ENCODE measurements around the gene BIN2. TPM values are rescaled to one million over a fixed set of nuclear protein-coding genes. Genes with fewer than 3 reads are reported as not detected.

BIN2 gene
- total and polyA plus RNA-seq, 2 of the 13 experiments (the other 11 are each of a cell fraction or from before 2014, with no cell fraction given), result not detected

DNA sequence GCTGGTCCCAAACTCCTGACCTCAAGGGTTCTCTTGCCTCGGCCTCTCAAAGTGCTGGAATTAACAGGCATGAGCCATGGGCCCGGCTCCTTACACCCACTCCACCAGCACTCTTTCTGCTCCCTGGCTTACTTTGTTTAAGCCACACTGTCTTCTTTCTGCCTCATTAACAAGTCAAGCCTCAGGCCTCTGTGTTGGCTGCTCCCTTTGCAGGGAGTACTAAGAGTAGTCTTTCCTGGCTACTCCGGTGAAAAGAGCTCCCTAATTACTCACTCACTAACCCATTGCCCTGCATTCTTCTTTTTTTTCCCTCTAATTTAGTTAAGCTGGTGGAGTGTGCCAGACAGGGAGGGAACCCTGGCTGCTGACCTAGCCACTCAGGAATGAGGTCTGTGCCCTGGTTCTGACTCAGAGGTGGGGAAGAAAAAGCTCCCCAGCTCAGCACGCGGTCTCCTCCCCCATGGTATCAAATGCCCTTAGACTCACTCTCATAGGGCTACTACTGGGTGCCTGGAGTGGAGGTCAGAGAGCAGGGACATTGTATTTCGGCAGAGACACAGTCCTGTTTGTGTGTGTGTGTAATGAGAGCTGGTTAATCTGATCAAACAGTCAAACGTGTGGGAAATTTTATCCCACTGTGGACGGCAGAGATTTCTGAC lies 47.5 kb upstream of the BIN2 start (continued):
- TF ChIP-seq, protein P1, sequence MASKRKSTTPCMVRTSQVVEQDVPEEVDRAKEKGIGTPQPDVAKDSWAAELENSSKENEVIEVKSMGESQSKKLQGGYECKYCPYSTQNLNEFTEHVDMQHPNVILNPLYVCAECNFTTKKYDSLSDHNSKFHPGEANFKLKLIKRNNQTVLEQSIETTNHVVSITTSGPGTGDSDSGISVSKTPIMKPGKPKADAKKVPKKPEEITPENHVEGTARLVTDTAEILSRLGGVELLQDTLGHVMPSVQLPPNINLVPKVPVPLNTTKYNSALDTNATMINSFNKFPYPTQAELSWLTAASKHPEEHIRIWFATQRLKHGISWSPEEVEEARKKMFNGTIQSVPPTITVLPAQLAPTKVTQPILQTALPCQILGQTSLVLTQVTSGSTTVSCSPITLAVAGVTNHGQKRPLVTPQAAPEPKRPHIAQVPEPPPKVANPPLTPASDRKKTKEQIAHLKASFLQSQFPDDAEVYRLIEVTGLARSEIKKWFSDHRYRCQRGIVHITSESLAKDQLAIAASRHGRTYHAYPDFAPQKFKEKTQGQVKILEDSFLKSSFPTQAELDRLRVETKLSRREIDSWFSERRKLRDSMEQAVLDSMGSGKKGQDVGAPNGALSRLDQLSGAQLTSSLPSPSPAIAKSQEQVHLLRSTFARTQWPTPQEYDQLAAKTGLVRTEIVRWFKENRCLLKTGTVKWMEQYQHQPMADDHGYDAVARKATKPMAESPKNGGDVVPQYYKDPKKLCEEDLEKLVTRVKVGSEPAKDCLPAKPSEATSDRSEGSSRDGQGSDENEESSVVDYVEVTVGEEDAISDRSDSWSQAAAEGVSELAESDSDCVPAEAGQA (IDR thresholded peaks at IDR 0.05; ENCODE audit: low read depth), result no peak
- TF ChIP-seq, protein P1 (CRISPR knock-in tag; IDR thresholded peaks at IDR 0.05; ENCODE audit: borderline replicate concordance), result no peak
- TF ChIP-seq JUND (CRISPR knock-in tag; IDR thresholded peaks at IDR 0.05), result 0 out of 2 replicates have a peak, but pooled peaks have one; percentile 17
- peak; percentile 52 for TF ChIP-seq TEAD3 (CRISPR knock-in tag; optimal IDR thresholded peaks at IDR 0.05; ENCODE audit: borderline replicate concordance)
- TF ChIP-seq RARA (CRISPR knock-in tag; IDR thresholded peaks at IDR 0.05), result peak; percentile 24; the same call in 1 of the 2 replicates
- TF ChIP-seq, protein P2, sequence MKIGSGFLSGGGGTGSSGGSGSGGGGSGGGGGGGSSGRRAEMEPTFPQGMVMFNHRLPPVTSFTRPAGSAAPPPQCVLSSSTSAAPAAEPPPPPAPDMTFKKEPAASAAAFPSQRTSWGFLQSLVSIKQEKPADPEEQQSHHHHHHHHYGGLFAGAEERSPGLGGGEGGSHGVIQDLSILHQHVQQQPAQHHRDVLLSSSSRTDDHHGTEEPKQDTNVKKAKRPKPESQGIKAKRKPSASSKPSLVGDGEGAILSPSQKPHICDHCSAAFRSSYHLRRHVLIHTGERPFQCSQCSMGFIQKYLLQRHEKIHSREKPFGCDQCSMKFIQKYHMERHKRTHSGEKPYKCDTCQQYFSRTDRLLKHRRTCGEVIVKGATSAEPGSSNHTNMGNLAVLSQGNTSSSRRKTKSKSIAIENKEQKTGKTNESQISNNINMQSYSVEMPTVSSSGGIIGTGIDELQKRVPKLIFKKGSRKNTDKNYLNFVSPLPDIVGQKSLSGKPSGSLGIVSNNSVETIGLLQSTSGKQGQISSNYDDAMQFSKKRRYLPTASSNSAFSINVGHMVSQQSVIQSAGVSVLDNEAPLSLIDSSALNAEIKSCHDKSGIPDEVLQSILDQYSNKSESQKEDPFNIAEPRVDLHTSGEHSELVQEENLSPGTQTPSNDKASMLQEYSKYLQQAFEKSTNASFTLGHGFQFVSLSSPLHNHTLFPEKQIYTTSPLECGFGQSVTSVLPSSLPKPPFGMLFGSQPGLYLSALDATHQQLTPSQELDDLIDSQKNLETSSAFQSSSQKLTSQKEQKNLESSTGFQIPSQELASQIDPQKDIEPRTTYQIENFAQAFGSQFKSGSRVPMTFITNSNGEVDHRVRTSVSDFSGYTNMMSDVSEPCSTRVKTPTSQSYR (CRISPR knock-in tag; IDR thresholded peaks at IDR 0.05; ENCODE audit: borderline replicate concordance), result peak; percentile 42; the same call in 1 of the 2 replicates
- no peak for TF ChIP-seq ZNF180 (CRISPR knock-in tag; IDR thresholded peaks at IDR 0.05; ENCODE audit: borderline replicate concordance, low read depth)
- TF ChIP-seq, protein P3, sequence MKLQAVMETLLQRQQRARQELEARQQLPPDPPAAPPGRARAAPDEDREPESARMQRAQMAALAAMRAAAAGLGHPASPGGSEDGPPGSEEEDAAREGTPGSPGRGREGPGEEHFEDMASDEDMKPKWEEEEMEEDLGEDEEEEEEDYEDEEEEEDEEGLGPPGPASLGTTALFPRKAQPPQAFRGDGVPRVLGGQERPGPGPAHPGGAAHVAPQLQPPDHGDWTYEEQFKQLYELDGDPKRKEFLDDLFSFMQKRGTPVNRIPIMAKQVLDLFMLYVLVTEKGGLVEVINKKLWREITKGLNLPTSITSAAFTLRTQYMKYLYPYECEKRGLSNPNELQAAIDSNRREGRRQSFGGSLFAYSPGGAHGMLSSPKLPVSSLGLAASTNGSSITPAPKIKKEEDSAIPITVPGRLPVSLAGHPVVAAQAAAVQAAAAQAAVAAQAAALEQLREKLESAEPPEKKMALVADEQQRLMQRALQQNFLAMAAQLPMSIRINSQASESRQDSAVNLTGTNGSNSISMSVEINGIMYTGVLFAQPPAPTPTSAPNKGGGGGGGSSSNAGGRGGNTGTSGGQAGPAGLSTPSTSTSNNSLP (IDR thresholded peaks at IDR 0.05; ENCODE audit: low read depth, low read length), result peak; percentile 37; the same call in 1 of the 2 replicates
- TF ChIP-seq, protein P4, sequence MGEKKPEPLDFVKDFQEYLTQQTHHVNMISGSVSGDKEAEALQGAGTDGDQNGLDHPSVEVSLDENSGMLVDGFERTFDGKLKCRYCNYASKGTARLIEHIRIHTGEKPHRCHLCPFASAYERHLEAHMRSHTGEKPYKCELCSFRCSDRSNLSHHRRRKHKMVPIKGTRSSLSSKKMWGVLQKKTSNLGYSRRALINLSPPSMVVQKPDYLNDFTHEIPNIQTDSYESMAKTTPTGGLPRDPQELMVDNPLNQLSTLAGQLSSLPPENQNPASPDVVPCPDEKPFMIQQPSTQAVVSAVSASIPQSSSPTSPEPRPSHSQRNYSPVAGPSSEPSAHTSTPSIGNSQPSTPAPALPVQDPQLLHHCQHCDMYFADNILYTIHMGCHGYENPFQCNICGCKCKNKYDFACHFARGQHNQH (CRISPR knock-in tag; IDR thresholded peaks at IDR 0.05), result no peak
- TF ChIP-seq SIX1 (CRISPR knock-in tag; IDR thresholded peaks at IDR 0.05; ENCODE audit: borderline replicate concordance), result peak; percentile 72
- TF ChIP-seq SALL1 (CRISPR knock-in tag; IDR thresholded peaks at IDR 0.05), result peak; percentile 55; the same call in 1 of the 2 replicates
- TF ChIP-seq MAFF (IDR thresholded peaks at IDR 0.05; ENCODE audit: low read depth, low read length), result 0 out of 2 replicates have a peak, but pooled peaks have one; percentile 2
- TF ChIP-seq GFI1 (CRISPR knock-in tag; IDR thresholded peaks at IDR 0.05; ENCODE audit: borderline replicate concordance), result peak; percentile 76; the same call in 1 of the 2 replicates
- TF ChIP-seq KMT2A (CRISPR knock-in tag; IDR thresholded peaks at IDR 0.05), result no peak
- TF ChIP-seq SAP130 (CRISPR knock-in tag; IDR thresholded peaks at IDR 0.05; ENCODE audit: low read depth), result peak; percentile 44; the same call in 1 of the 2 replicates
- TF ChIP-seq MXI1 (IDR thresholded peaks at IDR 0.05; ENCODE audit: borderline replicate concordance, low read depth, low read length), result peak; percentile 34; the same call in 1 of the 3 replicates
- peak; percentile 15; the same call in 1 of the 2 replicates for TF ChIP-seq RXRA (CRISPR knock-in tag; IDR thresholded peaks at IDR 0.05)
- TF ChIP-seq, protein P5, sequence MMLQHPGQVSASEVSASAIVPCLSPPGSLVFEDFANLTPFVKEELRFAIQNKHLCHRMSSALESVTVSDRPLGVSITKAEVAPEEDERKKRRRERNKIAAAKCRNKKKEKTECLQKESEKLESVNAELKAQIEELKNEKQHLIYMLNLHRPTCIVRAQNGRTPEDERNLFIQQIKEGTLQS (CRISPR knock-in tag; IDR thresholded peaks at IDR 0.05), result peak; percentile 72

All from HepG2 (cell line).